Liver (tissue), 9 donors: ENCODE results near the gene RASA3. TPM values are rescaled to one million over a fixed set of nuclear protein-coding genes. Genes with fewer than 3 reads are reported as not detected.

Source experiments
- DNase-seq: peaks from one replicate; pipeline ENCODE4 v3.0.0-alpha.2; 2017; ENCODE audit warnings: low spot score
- H3K27ac ChIP-seq, 2 donors: one replicate each; pipeline ENCODE4 v1.7.0; 2013; ENCODE audit warnings: inconsistent platforms in 2 of 2, low read length in 2 of 2, control low read depth in 1 of 2, low read depth in 1 of 2, mild to moderate bottlenecking in 1 of 2
- H3K27me3 ChIP-seq, 4 donors: one replicate each; pipeline versions ENCODE4 v1.6.1 to v1.7.0; 2013; ENCODE audit warnings: low read length in 3 of 4, inconsistent platforms in 1 of 4, mild to moderate bottlenecking in 1 of 4, moderate library complexity in 1 of 4; ENCODE audit not compliant: control insufficient read depth in 4 of 4, insufficient read depth in 4 of 4
- H3K36me3 ChIP-seq, 4 donors: one replicate each; pipeline versions ENCODE4 v1.6.1 to v1.7.0; 2013; ENCODE audit warnings: low read length in 3 of 4, mild to moderate bottlenecking in 3 of 4, low read depth in 1 of 4, moderate library complexity in 1 of 4; ENCODE audit not compliant: control insufficient read depth in 4 of 4, insufficient read depth in 3 of 4
- H3K4me1 ChIP-seq, 4 donors: one replicate each; pipeline versions ENCODE4 v1.6.1 to v1.7.0; 2013; ENCODE audit warnings: low read length in 3 of 4, mild to moderate bottlenecking in 3 of 4, moderate library complexity in 1 of 4; ENCODE audit not compliant: control insufficient read depth in 4 of 4, insufficient read depth in 4 of 4
- H3K4me3 ChIP-seq, 3 donors: one replicate each; pipeline versions ENCODE4 v1.6.1 to v1.7.0; 2013; ENCODE audit warnings: low read length in 3 of 3, control low read depth in 1 of 3, low read depth in 1 of 3, mild to moderate bottlenecking in 1 of 3
- H3K9ac ChIP-seq, 2 donors: one replicate each; pipeline ENCODE4 v1.7.0; 2013; ENCODE audit warnings: low read length in 2 of 2, mild to moderate bottlenecking in 2 of 2, moderate library complexity in 2 of 2, control low read depth in 1 of 2, low read depth in 1 of 2
- H3K9me3 ChIP-seq, 4 donors: one replicate each; pipeline versions ENCODE4 v1.6.1 to v1.7.0; 2013; ENCODE audit warnings: low read length in 3 of 4; ENCODE audit not compliant: control insufficient read depth in 4 of 4
- ATF3 ChIP-seq: IDR thresholded peaks from 2 replicates; pipeline ENCODE4 v1.6.1; 2016; ENCODE audit warnings: antibody characterized with exemption
- EGR1 ChIP-seq, 2 donors: IDR thresholded peaks; 2 replicates each; pipeline ENCODE4 v1.6.1; 2016 to 2018; ENCODE audit warnings: antibody characterized with exemption in 2 of 2, low read depth in 2 of 2
- FOXA1 ChIP-seq: IDR thresholded peaks from 2 replicates; pipeline ENCODE4 v1.6.1; 2016; ENCODE audit warnings: antibody characterized with exemption
- FOXA2 ChIP-seq: IDR thresholded peaks from 2 replicates; pipeline ENCODE4 v1.6.1; 2016; ENCODE audit warnings: antibody characterized with exemption
- GABPA ChIP-seq, 2 donors: IDR thresholded peaks in 1 of 2; conservative IDR thresholded peaks in 1 of 2; 2 replicates each; pipeline ENCODE4 v1.6.1; 2016; ENCODE audit warnings: antibody characterized with exemption in 2 of 2, mild to moderate bottlenecking in 1 of 2, moderate library complexity in 1 of 2
- HNF4A ChIP-seq, 2 donors: conservative IDR thresholded peaks; 2 replicates each; pipeline ENCODE4 v1.6.1; 2016; ENCODE audit warnings: antibody characterized with exemption in 2 of 2, mild to moderate bottlenecking in 2 of 2
- JUND ChIP-seq, 2 donors: IDR thresholded peaks; 2 replicates each; pipeline ENCODE4 v1.6.1; 2016; ENCODE audit warnings: antibody characterized with exemption in 2 of 2
- MAX ChIP-seq: IDR thresholded peaks from 2 replicates; pipeline ENCODE4 v1.6.1; 2016; ENCODE audit warnings: antibody characterized with exemption
- NR2F2 ChIP-seq: IDR thresholded peaks from 2 replicates; pipeline ENCODE4 v1.6.1; 2016; ENCODE audit warnings: antibody characterized with exemption
- RAD21 ChIP-seq, 2 donors: IDR thresholded peaks; 2 replicates each; pipeline ENCODE4 v1.6.1; 2016; ENCODE audit warnings: antibody characterized with exemption in 2 of 2, mild to moderate bottlenecking in 2 of 2
- REST ChIP-seq: IDR thresholded peaks from 2 replicates; pipeline ENCODE4 v1.6.1; 2016; ENCODE audit warnings: antibody characterized with exemption, mild to moderate bottlenecking
- SP1 ChIP-seq: IDR thresholded peaks from 2 replicates; pipeline ENCODE4 v1.6.1; 2018; ENCODE audit warnings: antibody characterized with exemption, mild to moderate bottlenecking
- YY1 ChIP-seq: IDR thresholded peaks from 2 replicates; pipeline ENCODE4 v1.6.1; 2016; ENCODE audit warnings: antibody characterized with exemption, mild to moderate bottlenecking
- ZBTB33 ChIP-seq: IDR thresholded peaks from 2 replicates; pipeline ENCODE4 v1.6.1; 2016; ENCODE audit warnings: antibody characterized with exemption
- WGBS: extraction: QIAGEN DNeasy Blood & Tissue Kit; methylation state at CpG from one replicate; pipeline ENCODE4 v1.1.7; 2013; 5-methylcytosine and 5-hydroxymethylcytosine counted together
- polyA plus RNA-seq, 2 donors: library from polyadenylated mRNA; stranded (reverse) in 1 of 2; unstranded in 1 of 2; fragments of 200-250 nt in 1 of 2; fragments of >200 nt in 1 of 2; fragmentation: Nextera tagmentation in 1 of 2; extraction: Ambion mirVana in 1 of 2; gene quantifications; one replicate each; pipeline versions ENCODE4 v1.2.1 to v1.2.3, GENCODE V29; 2013 to 2015
- total RNA-seq, 2 donors: library from RNA; depleted of rRNA; stranded (reverse); fragments of >200 nt; gene quantifications; one replicate each; pipeline ENCODE4 v1.2.3, GENCODE V29; 2014
- donor health status: healthy.
- donor health status: healthy.
- donor health status: healthy.
- donor health status: healthy.
- donor health status: healthy.

Gene RASA3
- total and polyA plus RNA-seq, 4 donors = 0.64 to 5.9 (median 3.8) TPM

GRCh38 chr13:114167426-114167825 lies 35.0 kb upstream of the RASA3 start:
- DNase-seq = no peak
- Histone ChIP-seq H3K36me3 (no peaks in the 10 kb centered on the region), H3K4me3 (no peak overlapping the region), H3K27me3 (no peaks in the 10 kb centered on the region), H3K4me1 (peaks cover 0 to under 1% (median 0%) of the 10 kb centered on the region in 4 donors), H3K27ac (no peak overlapping the region), H3K9ac (no peak overlapping the region), H3K9me3 (peaks cover 0 to 3% (median 0%) of the 10 kb centered on the region in 4 donors)
- TF ChIP-seq REST (no peak), FOXA2 (no peak), JUND (IDR thresholded peaks at IDR 0.05) (no peak), FOXA1 (no peak), EGR1 (IDR thresholded peaks at IDR 0.05; ENCODE audit: low read depth in 2 of 2) (no peak), SP1 (no peak), MAX (no peak)
- 74% methylated on average over 5 of the region's 5 CpGs for WGBS

GRCh38 chr13:114166381-114167131 lies 34.1 kb upstream of the RASA3 start:
- DNase-seq = no peak
- 75% methylated on average over 20 of the region's 20 CpGs for WGBS
- Histone ChIP-seq H3K9ac (no peak overlapping the region), H3K4me1 (peaks cover 0 to 4% (median 0%) of the 10 kb centered on the region in 4 donors), H3K27me3 (no peaks in the 10 kb centered on the region), H3K4me3 (no peak overlapping the region), H3K9me3 (peaks cover 0 to 1% (median 0%) of the 10 kb centered on the region in 4 donors), H3K27ac (no peak overlapping the region), H3K36me3 (no peaks in the 10 kb centered on the region)
- no peak for TF ChIP-seq ZBTB33
- TF ChIP-seq FOXA1 = no peak
- TF ChIP-seq GABPA (IDR thresholded peaks at IDR 0.05 in 1 of 2, conservative IDR thresholded peaks at IDR 0.05 in 1 of 2) = no peak
- TF ChIP-seq MAX = no peak
- TF ChIP-seq NR2F2 = no peak
- TF ChIP-seq HNF4A (conservative IDR thresholded peaks at IDR 0.05) = no peak
- no peak for TF ChIP-seq JUND (IDR thresholded peaks at IDR 0.05)
- TF ChIP-seq SP1 = no peak
- TF ChIP-seq YY1 = no peak
- no peak for TF ChIP-seq ATF3
- TF ChIP-seq REST = no peak
- no peak for TF ChIP-seq RAD21 (IDR thresholded peaks at IDR 0.05)
